Psoas muscle (tissue), 8 donors: ENCODE measurements around the gene SGSM2. TPM values are rescaled to one million over a fixed set of nuclear protein-coding genes. Genes with fewer than 3 reads are reported as not detected.

ENCODE experiments used
- ATAC-seq, 4 donors: fragments of 200-7000 bp; cut with Tn5 transposase; one replicate each; pipeline ENCODE4 v1.9.1; 2020; ENCODE audit warnings: moderate library complexity in 3 of 4, mild to moderate bottlenecking in 2 of 4
- DNase-seq, 2 donors: peaks; one replicate each; pipeline ENCODE4 v3.0.0-alpha.2; 2020
- H3K27ac ChIP-seq: fragments of 200-600 bp; one replicate; pipeline ENCODE4 v1.8.0; 2022
- H3K27me3 ChIP-seq, 3 donors: fragments of 200-600 bp in 1 of 3; one replicate each; pipeline versions ENCODE4 v1.6.1 to v1.8.0; 2013 to 2022; ENCODE audit warnings: low read length in 2 of 3, mild to moderate bottlenecking in 2 of 3, moderate library complexity in 1 of 3; ENCODE audit not compliant: insufficient read depth in 3 of 3
- H3K36me3 ChIP-seq, 2 donors: fragments of 200-600 bp in 1 of 2; one replicate each; pipeline versions ENCODE4 v1.6.1 to v1.8.0; 2013 to 2022; ENCODE audit warnings: low read depth in 1 of 2, mild to moderate bottlenecking in 1 of 2, moderate library complexity in 1 of 2; ENCODE audit not compliant: insufficient read depth in 1 of 2
- H3K4me1 ChIP-seq: fragments of 200-600 bp; one replicate; pipeline ENCODE4 v1.8.0; 2022
- H3K4me3 ChIP-seq: fragments of 200-600 bp; one replicate; pipeline ENCODE4 v1.8.0; 2022; ENCODE audit warnings: mild to moderate bottlenecking
- H3K9me3 ChIP-seq: fragments of 200-600 bp; one replicate; pipeline ENCODE4 v1.8.0; 2022
- WGBS, 3 donors: extraction: QIAGEN DNeasy Blood & Tissue Kit; methylation state at CpG; one replicate each; pipeline versions ENCODE4 v1.1.6 to v1.1.7; 2013; 5-methylcytosine and 5-hydroxymethylcytosine counted together
- intact Hi-C, 2 donors: fragments of 100-400 bp; cut with DNase I; formaldehyde crosslinking; loops; one replicate each; pipeline versions ENCODE4 v1.11.0 to v1.14.2; 2022
- polyA plus RNA-seq, 3 donors: library from polyadenylated mRNA; stranded (reverse); fragments of 200-250 nt; gene quantifications; one replicate each; pipeline ENCODE4 v1.2.3, GENCODE V29; 2013
- total RNA-seq, 4 donors: library from RNA; stranded (reverse); fragmentation: NEBNext Ultra II Directional in 2 of 4; extraction: Animal tissue kit (Norgen Biotek cat#: 25700) in 2 of 4; gene quantifications; one replicate each; pipeline versions ENCODE4 v1.2.1 to v1.2.4, GENCODE V29; 2021 to 2023
- TF ChIP-seq, protein P1 (sequence below): fragments of 200-600 bp; IDR thresholded peaks from one replicate; pipeline ENCODE4 v1.8.0; 2022; ENCODE audit warnings: antibody characterized with exemption
- donor health status: healthy with polysubstance abuse.
- donor health status: DM: no; HTN: no; CAD: no; lungs with moderate emphysema.
- donor health status: Bipolar disorder and iron deficiency.
- donor health status: healthy.
- donor health status: DM: yes; HTN: yes; CAD: no.
- donor health status: DM: no; HTN: no; CAD: no.
- donor health status: DM: no; HTN: no; CAD: no.
- donor health status: DM: yes; HTN: yes; CAD: no.

SGSM2 gene
- total and polyA plus RNA-seq, 7 donors, result 9.6 to 25.6 (median 13.5) TPM

DNA sequence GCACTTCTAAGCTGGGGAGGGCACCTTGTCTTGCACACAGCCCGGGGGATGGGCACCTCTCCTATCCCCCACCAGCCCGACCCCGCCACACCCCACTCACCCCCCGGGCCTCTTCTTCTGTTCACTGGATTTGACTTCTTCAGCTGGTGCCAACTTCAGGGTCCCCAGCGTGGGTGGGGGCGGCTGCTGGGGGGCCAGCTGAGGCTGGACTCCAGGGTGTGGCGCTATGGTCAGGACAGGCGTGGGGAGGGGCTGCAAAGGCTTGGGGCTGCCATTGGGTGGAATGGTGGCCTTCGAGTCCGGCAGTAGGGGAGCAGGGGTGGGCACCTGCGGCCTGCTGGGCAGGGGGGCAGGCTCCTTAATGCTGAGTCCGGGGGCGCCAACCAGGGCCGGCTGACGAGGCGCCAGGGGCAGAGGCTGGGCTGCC is 57.5 kb downstream of the SGSM2 start:
- 81 to 85% (median 81%) methylated on average over 14 to 16 of the region's 16 CpGs for WGBS, 3 donors
- TF ChIP-seq, protein P1, sequence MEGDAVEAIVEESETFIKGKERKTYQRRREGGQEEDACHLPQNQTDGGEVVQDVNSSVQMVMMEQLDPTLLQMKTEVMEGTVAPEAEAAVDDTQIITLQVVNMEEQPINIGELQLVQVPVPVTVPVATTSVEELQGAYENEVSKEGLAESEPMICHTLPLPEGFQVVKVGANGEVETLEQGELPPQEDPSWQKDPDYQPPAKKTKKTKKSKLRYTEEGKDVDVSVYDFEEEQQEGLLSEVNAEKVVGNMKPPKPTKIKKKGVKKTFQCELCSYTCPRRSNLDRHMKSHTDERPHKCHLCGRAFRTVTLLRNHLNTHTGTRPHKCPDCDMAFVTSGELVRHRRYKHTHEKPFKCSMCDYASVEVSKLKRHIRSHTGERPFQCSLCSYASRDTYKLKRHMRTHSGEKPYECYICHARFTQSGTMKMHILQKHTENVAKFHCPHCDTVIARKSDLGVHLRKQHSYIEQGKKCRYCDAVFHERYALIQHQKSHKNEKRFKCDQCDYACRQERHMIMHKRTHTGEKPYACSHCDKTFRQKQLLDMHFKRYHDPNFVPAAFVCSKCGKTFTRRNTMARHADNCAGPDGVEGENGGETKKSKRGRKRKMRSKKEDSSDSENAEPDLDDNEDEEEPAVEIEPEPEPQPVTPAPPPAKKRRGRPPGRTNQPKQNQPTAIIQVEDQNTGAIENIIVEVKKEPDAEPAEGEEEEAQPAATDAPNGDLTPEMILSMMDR, result no peak
- peak overlapping the region; percentile 100 for H3K27ac ChIP-seq
- H3K4me3 ChIP-seq, result peak overlapping the region; percentile 79
- peak in 1 of 2 donors; percentile 55 for DNase-seq
- H3K27me3 ChIP-seq, result no peaks in the 10 kb centered on the region
- no peaks in the 10 kb centered on the region for H3K36me3 ChIP-seq
- peaks cover 72% of the 10 kb centered on the region for H3K4me1 ChIP-seq
- intact Hi-C loops, result no loop called here
- H3K9me3 ChIP-seq, result no peaks in the 10 kb centered on the region
- no peak for ATAC-seq

DNA sequence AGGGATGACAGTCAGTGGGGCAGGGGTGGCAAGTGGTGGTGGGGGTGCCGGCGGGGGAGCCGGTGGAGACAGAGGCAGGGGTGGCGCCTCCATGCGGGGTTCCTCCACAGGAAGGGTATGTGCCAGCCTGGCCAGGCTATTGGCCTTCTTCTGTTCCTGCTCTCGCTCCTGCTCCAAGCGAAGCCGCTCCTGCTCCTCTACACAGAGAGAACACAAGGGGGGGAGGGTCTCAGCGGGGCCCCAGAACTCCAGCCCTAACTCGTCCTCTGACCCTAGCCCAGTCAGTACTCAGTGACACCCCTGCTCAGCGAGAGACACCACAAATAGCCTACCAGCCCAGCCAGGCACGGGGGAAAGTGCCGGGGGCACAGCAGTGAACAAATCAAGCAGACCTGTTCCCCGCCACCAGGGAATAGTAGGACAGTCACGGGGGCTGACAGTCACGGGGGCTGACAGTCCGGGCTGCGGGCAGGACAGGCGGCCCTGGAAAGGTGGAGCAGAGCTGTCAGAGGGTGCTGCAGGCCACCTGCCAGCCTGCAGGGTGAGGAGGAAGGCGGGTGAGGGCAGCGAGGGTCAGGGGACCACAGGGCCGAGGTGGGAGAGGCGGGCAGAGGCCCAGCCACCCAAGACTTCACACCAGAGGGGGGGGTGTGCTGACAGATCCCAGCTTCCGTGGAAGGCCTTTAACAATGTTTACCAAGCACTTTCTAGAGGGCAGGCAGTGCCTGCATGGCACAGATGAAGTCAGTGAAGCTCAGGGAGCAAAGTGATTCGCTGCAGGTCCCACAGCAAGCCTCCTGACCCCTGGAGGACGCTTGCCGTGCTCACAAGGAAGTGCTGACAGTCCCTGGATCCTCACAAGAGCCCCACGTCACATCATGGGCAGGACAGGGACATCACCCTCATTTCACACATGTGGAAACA is 58.2 kb downstream of the SGSM2 start:
- WGBS, 3 donors, result 61 to 80% (median 73%) methylated on average over 23 to 28 of the region's 28 CpGs
- TF ChIP-seq, protein P1, result no peak
- no peak for ATAC-seq
- peaks cover 65% of the 10 kb centered on the region for H3K4me1 ChIP-seq
- peak in 1 of 2 donors; percentile 57 for DNase-seq
- H3K27me3 ChIP-seq, result no peaks in the 10 kb centered on the region
- H3K36me3 ChIP-seq, result no peaks in the 10 kb centered on the region
- H3K9me3 ChIP-seq, result no peaks in the 10 kb centered on the region
- H3K4me3 ChIP-seq, result peak overlapping the region; percentile 98
- H3K27ac ChIP-seq, result peak overlapping the region; percentile 100
- intact Hi-C loops, result no loop called here

DNA sequence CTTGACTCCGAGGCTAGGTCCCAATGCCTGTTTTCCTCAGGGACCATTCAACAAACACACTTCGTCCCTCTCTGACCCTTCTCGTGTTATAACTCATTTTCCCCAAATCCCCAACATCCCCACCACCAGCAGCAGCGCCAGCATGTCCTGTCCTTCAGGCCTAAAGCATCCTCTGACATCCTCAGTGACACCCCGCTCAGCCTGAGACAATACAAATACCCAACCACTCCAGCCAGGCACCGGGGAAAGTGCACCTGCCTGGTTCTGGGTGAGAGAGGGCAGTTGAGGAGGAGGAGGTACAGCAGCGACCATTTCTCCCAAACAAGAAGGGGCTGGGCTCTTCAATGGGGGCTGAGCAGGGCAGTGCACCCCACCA is 58.9 kb downstream of the SGSM2 start:
- Histone ChIP-seq H3K4me1 (peaks cover 59% of the 10 kb centered on the region), H3K4me3 (peak overlapping the region; percentile 98), H3K9me3 (no peaks in the 10 kb centered on the region), H3K27me3 (no peaks in the 10 kb centered on the region), H3K27ac (peak overlapping the region; percentile 100), H3K36me3 (no peaks in the 10 kb centered on the region)
- no peak for DNase-seq
- WGBS, 3 donors, result 44 to 59% (median 48%) methylated on average over 7 of the region's 7 CpGs
- intact Hi-C loops, result no loop called here
- no peak for ATAC-seq
- TF ChIP-seq, protein P1, result no peak

DNA sequence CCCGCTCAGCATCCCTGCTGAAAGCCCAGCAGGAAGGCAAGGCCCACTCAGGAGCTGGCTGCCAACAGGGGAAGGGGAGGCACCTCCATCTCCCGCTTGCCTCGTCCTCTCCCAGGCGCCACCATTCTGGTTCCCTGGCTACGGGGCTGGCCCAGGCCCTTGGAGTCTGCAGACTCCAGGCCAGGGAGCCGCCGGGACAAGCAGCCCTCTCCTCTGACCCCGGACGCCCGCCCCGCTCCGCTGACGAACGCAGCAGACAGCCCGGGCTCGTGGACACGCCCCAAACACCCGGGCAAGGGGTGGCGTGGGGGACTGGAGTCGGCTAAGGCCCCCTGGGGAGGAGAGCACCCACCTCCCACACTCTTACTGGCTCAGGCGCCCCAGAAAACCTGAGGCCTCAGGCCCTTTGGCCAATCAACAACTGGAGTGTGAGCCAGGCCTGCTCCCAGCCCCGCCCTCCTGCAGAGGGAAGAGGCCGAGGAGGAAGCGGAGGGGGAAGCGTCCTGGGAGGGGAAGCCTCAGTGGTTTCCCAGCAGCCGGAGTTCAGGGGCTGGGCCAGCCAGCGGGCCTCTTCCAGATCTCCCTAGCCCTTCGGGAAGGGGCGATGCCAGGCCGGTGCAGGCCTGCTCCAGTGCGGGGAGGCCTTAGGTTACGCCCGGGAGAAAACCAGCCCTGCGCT is 59.4 kb downstream of the SGSM2 start:
- WGBS, 3 donors, result 8 to 18% (median 8%) methylated on average over 28 to 34 of the region's 34 CpGs
- peak; percentile 91 to 94 for DNase-seq
- H3K4me1 ChIP-seq, result peaks cover 53% of the 10 kb centered on the region

More for the DNA sequence above, 59.4 kb downstream of the SGSM2 start:
- TF ChIP-seq, protein P1, result no peak
- Histone ChIP-seq H3K4me3 (peak overlapping the region; percentile 98), H3K27me3 (no peaks in the 10 kb centered on the region), H3K36me3 (no peaks in the 10 kb centered on the region), H3K9me3 (no peaks in the 10 kb centered on the region), H3K27ac (peak overlapping the region; percentile 100)
- intact Hi-C loops, result no loop called here
- peak; percentile 4 to 24 (median 14) for ATAC-seq
